Non-pigmented ciliary epithelial cell (primary cell): ENCODE measurements around the gene RAB3IP.

Experiments
- DNase-seq: peaks from one replicate; pipeline ENCODE4 v3.0.0-alpha.2; 2010; ENCODE audit warnings: low read depth

The RAB3IP gene

GRCh38 chr12:69738351-69739286 is at the start of gene RAB3IP:
RAB3IP (plus strand) TSS chr12:69738860; CDS start chr12:69755409, 16,549 bp downstream.
- no peak for DNase-seq

GRCh38 chr12:69689638-69690037 is 49.0 kb upstream of the RAB3IP start:
- no peak for DNase-seq

- DNase-seq, result no peak
These were observed 44.5 kb upstream of the RAB3IP start for GRCh38 chr12:69694123-69694522.

GRCh38 chr12:69698054-69698453 is 40.6 kb upstream of the RAB3IP start:
- DNase-seq, result no peak

- no peak for DNase-seq
These were observed 39.7 kb upstream of the RAB3IP start, which contains the start of gene BEST3 for GRCh38 chr12:69698769-69699540. BEST3 (minus strand) TSS chr12:69699303; CDS start chr12:69697798, 1,505 bp downstream.

GRCh38 chr12:69701826-69702225 is 36.8 kb upstream of the RAB3IP start:
- no peak for DNase-seq

- DNase-seq, result no peak
These were observed 35.5 kb upstream of the RAB3IP start for GRCh38 chr12:69703146-69703642.

GRCh38 chr12:69704357-69704756 is 34.3 kb upstream of the RAB3IP start:
- no peak for DNase-seq

- DNase-seq, result no peak
These were observed 30.0 kb upstream of the RAB3IP start for GRCh38 chr12:69708649-69709048.

- no peak for DNase-seq
These were observed 25.8 kb upstream of the RAB3IP start for GRCh38 chr12:69712826-69713225.

- DNase-seq, result no peak
These were observed 24.1 kb upstream of the RAB3IP start for GRCh38 chr12:69714542-69714941.

- no peak for DNase-seq
These were observed 19.0 kb upstream of the RAB3IP start for GRCh38 chr12:69719336-69720316.

- DNase-seq, result no peak
These were observed 17.9 kb upstream of the RAB3IP start for GRCh38 chr12:69720750-69721149.

GRCh38 chr12:69726922-69727321 is 11.7 kb upstream of the RAB3IP start:
- DNase-seq, result no peak

GRCh38 chr12:69732088-69732487 is 6.6 kb upstream of the RAB3IP start:
- DNase-seq, result no peak

- DNase-seq, result no peak
These were observed 5.0 kb upstream of the RAB3IP start for GRCh38 chr12:69733638-69734037.

GRCh38 chr12:69739287-69740191 is 879 bp downstream of the RAB3IP start:
- no peak for DNase-seq

- no peak for DNase-seq
These were observed 5.4 kb downstream of the RAB3IP start for GRCh38 chr12:69744109-69744508.

- DNase-seq, result no peak
These were observed 12.8 kb downstream of the RAB3IP start for GRCh38 chr12:69751476-69751875.

GRCh38 chr12:69755302-69755701 is 16.6 kb downstream of the RAB3IP start:
- no peak for DNase-seq
